ENCODE measurements around the gene PREX1.

GRCh38 chr20:48841196-48841874, 13.5 kb upstream of the PREX1 start:
- no peak for TF ChIP-seq CTCF (IDR thresholded peaks at IDR 0.05 in 4 of 5, conservative IDR thresholded peaks at IDR 0.05 in 1 of 5)
- no peak for TF ChIP-seq POLR2A (IDR thresholded peaks at IDR 0.05)

Measured in gastrocnemius medialis (tissue), 4 donors.